Keratinocyte (primary cell): ENCODE measurements around the gene ZNF521.

Source experiments
- EZH2 ChIP-seq: IDR thresholded peaks from one replicate; pipeline ENCODE4 v1.6.1; 2012; ENCODE audit warnings: inconsistent platforms, mild to moderate bottlenecking, low read length, moderate library complexity
- TF ChIP-seq, protein P1 (sequence below), 3 experiments: IDR thresholded peaks in 1 of 3; conservative IDR thresholded peaks in 1 of 3; optimal IDR thresholded peaks in 1 of 3; 2 replicates in 2 of 3; 3 replicates in 1 of 3; pipeline versions ENCODE3 to v1.5.1; 2011; ENCODE audit warnings: low read length in 3 of 3, mild to moderate bottlenecking in 3 of 3, moderate library complexity in 2 of 3, control low read depth in 1 of 3, inconsistent platforms in 1 of 3; ENCODE audit not compliant: insufficient read depth in 2 of 3; ENCODE audit errors: extremely low read depth in 1 of 3

DNA sequence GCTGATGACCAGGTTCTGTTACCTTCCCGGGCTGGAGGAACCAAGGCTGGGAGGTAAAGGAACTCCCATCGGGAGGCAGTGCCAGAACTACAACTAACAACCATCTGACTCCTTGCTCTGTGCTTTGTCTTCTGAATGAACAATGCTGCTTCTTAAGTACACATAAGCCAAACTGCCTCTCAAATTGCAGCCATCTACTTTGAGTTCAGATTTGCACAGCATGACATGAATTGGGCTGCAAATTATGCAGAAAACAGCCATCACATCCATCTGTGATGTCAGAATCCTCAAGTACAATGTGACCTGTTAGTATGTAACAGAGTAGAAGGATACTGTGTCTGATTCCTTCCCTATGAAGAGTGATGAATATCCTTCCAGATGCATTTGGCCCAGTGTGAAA is 290.6 kb downstream of the ZNF521 start:
- TF ChIP-seq, protein P1, sequence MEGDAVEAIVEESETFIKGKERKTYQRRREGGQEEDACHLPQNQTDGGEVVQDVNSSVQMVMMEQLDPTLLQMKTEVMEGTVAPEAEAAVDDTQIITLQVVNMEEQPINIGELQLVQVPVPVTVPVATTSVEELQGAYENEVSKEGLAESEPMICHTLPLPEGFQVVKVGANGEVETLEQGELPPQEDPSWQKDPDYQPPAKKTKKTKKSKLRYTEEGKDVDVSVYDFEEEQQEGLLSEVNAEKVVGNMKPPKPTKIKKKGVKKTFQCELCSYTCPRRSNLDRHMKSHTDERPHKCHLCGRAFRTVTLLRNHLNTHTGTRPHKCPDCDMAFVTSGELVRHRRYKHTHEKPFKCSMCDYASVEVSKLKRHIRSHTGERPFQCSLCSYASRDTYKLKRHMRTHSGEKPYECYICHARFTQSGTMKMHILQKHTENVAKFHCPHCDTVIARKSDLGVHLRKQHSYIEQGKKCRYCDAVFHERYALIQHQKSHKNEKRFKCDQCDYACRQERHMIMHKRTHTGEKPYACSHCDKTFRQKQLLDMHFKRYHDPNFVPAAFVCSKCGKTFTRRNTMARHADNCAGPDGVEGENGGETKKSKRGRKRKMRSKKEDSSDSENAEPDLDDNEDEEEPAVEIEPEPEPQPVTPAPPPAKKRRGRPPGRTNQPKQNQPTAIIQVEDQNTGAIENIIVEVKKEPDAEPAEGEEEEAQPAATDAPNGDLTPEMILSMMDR (optimal IDR thresholded peaks at IDR 0.05 in 1 of 3, IDR thresholded peaks at IDR 0.05 in 1 of 3, conservative IDR thresholded peaks at IDR 0.05 in 1 of 3; ENCODE audit: extremely low read depth in 1 of 3, insufficient read depth in 2 of 3, low read length in 3 of 3), result no peak
- TF ChIP-seq EZH2, result no peak
